SU-DHL-6 (cell line): ENCODE data around the gene MEA1.

ENCODE experiments used
- H2AFZ ChIP-seq: fragments of 200-600 bp; sonication (generic); 2 replicates; pipeline ENCODE4 v1.6.1; 2014; ENCODE audit warnings: low read depth, mild to moderate bottlenecking, moderate library complexity, mixed read lengths, antibody characterized with exemption, low read length; ENCODE audit not compliant: severe bottlenecking
- H3F3A ChIP-seq: fragments of 200-600 bp; shearing (Covaris generic); 2 replicates; pipeline ENCODE4 v1.6.0; 2016; ENCODE audit warnings: antibody characterized with exemption, mild to moderate bottlenecking; ENCODE audit not compliant: insufficient read depth
- H3K27ac ChIP-seq: fragments of 200-600 bp; sonication (generic); 2 replicates; pipeline ENCODE4 v1.5.1; 2016; ENCODE audit warnings: low read depth, mild to moderate bottlenecking, low read length, moderate library complexity, mixed read lengths
- H3K27me3 ChIP-seq: fragments of 200-600 bp; sonication (generic), shearing (Covaris generic); 2 replicates; pipeline ENCODE4 v1.6.0; 2014; ENCODE audit warnings: mild to moderate bottlenecking, low read length
- H3K36me3 ChIP-seq: fragments of 200-600 bp; sonication (generic); 2 replicates; pipeline ENCODE4 v1.6.1; 2014; ENCODE audit warnings: mild to moderate bottlenecking, low read length, mixed read lengths
- H3K4me2 ChIP-seq: fragments of 300-600, 200-600 bp; shearing (Covaris generic), sonication (generic); 2 replicates; pipeline ENCODE4 v1.6.0; 2014; ENCODE audit warnings: low read length, low read depth, mild to moderate bottlenecking; ENCODE audit not compliant: poor library complexity, severe bottlenecking
- H3K4me3 ChIP-seq: fragments of 200-600 bp; sonication (generic); 2 replicates; pipeline ENCODE4 v1.5.1; 2014; ENCODE audit warnings: antibody characterized with exemption, low read length, mild to moderate bottlenecking, mixed read lengths; ENCODE audit not compliant: insufficient read depth, poor library complexity, severe bottlenecking
- H3K79me2 ChIP-seq: fragments of 200-600 bp; sonication (generic); 2 replicates; pipeline ENCODE4 v1.6.1; 2014; ENCODE audit warnings: mild to moderate bottlenecking, low read length, moderate library complexity; ENCODE audit not compliant: insufficient read depth
- H3K9ac ChIP-seq: fragments of 200-600 bp; sonication (generic); 2 replicates; pipeline ENCODE4 v1.7.0; 2014; ENCODE audit warnings: mild to moderate bottlenecking, low read length
- H3K9me2 ChIP-seq: fragments of 200-600 bp; sonication (generic); replicated peaks from 2 replicates; pipeline ENCODE4 v1.6.1; 2014; ENCODE audit warnings: low read length; ENCODE audit not compliant: insufficient read depth
- H3K9me3 ChIP-seq: fragments of 200-600 bp; sonication (generic); 2 replicates; pipeline ENCODE4 v1.6.1; 2014; ENCODE audit warnings: low read length, mixed read lengths; ENCODE audit not compliant: insufficient read depth
- H4K20me1 ChIP-seq: fragments of 200-600 bp; sonication (generic); 2 replicates; pipeline ENCODE4 v1.6.1; 2014; ENCODE audit warnings: low read depth, mild to moderate bottlenecking, antibody characterized with exemption, low read length, moderate library complexity, mixed read lengths
- CTCF ChIP-seq: fragments of 200-600 bp; sonication (generic); IDR thresholded peaks from one replicate; pipeline ENCODE4 v1.5.1; 2017; ENCODE audit warnings: antibody characterized with exemption, mild to moderate bottlenecking, low read length, moderate library complexity; ENCODE audit not compliant: insufficient read depth, poor library complexity, severe bottlenecking
- EZH2phosphoT487 ChIP-seq: fragments of 200-600 bp; sonication (generic), shearing (Covaris generic); conservative IDR thresholded peaks from 2 replicates; pipeline ENCODE4 v1.6.1; 2018; ENCODE audit warnings: mild to moderate bottlenecking, antibody characterized with exemption, low read length, moderate library complexity, mixed read lengths

MEA1 gene

DNA sequence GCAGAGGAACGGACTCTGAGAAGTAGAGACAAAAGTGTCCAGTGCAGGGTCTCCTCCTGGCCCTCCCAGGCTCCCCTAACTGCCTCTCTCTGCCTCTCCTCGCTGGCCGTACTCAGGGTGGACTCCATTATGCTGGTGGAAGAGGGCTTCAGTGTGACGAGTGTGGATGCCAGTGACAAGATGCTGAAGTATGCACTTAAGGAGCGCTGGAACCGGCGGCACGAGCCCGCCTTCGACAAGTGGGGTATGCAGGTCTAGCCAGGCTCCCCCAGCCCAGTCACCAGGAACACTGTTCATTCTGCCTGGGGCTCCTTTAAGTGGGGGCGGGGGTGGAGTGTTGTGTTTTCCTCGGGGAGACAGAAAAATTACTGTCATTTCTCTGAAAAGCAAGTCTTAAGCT, 51.6 kb downstream of the MEA1 start:
- no peaks in the 10 kb centered on the region for H3K9me2 ChIP-seq
- H3K27me3 ChIP-seq, result no peaks in the 10 kb centered on the region
- no peaks in the 10 kb centered on the region for H3K79me2 ChIP-seq
- H2AFZ ChIP-seq, result no peak overlapping the region
- no peaks in the 10 kb centered on the region for H3F3A ChIP-seq
- H3K27ac ChIP-seq, result no peak overlapping the region
- no peaks in the 10 kb centered on the region for H3K9me3 ChIP-seq
- H3K9ac ChIP-seq, result no peak overlapping the region
- no peak overlapping the region for H3K4me2 ChIP-seq
- no peak overlapping the region for H3K4me3 ChIP-seq
- H4K20me1 ChIP-seq, result no peaks in the 10 kb centered on the region
- no peak for TF ChIP-seq CTCF
- TF ChIP-seq EZH2phosphoT487, result no peak
- H3K36me3 ChIP-seq, result no peaks in the 10 kb centered on the region
